ENCODE results near the gene SLC39A5. TPM values are rescaled to one million over a fixed set of nuclear protein-coding genes. Genes with fewer than 3 reads are reported as not detected.
A peak's percentile ranks its signal among the peaks of the same experiment; 100 is the strongest.

SLC39A5 gene
- total and polyA plus RNA-seq, 2 of the 13 experiments (the other 11 are each of a cell fraction or from before 2014, with no cell fraction given), result 59.7 to 101 TPM

DNA sequence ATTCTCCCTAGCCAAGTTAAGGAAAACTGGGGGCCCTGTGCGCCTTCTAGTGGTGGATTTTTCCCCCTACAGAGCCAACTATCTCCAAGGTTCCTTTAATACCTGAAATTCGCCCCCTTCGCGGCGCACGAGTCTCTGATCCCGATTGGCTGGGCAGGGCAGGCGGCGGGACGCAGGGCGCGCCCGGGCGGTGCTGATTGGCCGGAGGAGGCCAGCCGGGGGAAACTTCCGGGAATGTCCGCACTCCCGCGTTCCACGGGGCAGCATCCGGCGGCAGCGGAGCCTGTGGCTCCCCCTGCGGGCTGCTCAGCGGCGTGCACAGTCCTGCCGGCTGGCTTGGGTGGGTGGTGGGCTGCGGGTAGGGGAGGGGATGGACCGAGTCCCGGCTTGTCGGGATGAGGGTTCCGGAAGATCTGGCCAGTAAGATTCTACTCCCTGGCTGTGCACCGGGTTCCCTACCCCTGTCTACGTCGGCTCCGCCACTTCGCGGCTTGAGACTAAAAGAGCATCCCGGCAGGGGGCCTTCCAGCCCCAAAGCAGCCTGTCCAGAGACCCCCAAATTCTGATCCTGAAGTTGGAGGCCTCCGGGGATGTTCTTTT, 5.6 kb upstream of the SLC39A5 start, which contains the start of gene NABP2 (continued):
- TF ChIP-seq, protein P1, sequence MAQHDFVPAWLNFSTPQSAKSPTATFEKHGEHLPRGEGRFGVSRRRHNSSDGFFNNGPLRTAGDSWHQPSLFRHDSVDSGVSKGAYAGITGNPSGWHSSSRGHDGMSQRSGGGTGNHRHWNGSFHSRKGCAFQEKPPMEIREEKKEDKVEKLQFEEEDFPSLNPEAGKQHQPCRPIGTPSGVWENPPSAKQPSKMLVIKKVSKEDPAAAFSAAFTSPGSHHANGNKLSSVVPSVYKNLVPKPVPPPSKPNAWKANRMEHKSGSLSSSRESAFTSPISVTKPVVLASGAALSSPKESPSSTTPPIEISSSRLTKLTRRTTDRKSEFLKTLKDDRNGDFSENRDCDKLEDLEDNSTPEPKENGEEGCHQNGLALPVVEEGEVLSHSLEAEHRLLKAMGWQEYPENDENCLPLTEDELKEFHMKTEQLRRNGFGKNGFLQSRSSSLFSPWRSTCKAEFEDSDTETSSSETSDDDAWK (CRISPR knock-in tag; IDR thresholded peaks at IDR 0.05), result no peak
- TF ChIP-seq MEIS1 (CRISPR knock-in tag; IDR thresholded peaks at IDR 0.05; ENCODE audit: borderline replicate concordance) (no peak), HNRNPL (IDR thresholded peaks at IDR 0.05; ENCODE audit: low read depth, low read length) (no peak), FOXA1 (IDR thresholded peaks at IDR 0.05) (no peak), FOXA1 (CRISPR knock-in tag; IDR thresholded peaks at IDR 0.05) (no peak), ZNF674 (CRISPR knock-in tag; IDR thresholded peaks at IDR 0.05; ENCODE audit: low read depth) (no peak), ZFX (CRISPR knock-in tag; IDR thresholded peaks at IDR 0.05; ENCODE audit: low read depth) (peak; percentile 53; the same call in 1 of the 2 replicates), MAFF (IDR thresholded peaks at IDR 0.05; ENCODE audit: low read depth, low read length) (no peak), ZNF772 (CRISPR knock-in tag; IDR thresholded peaks at IDR 0.05) (peak; percentile 70), ARNT (IDR thresholded peaks at IDR 0.05) (no peak), ZNF7 (CRISPR knock-in tag; IDR thresholded peaks at IDR 0.05) (no peak), KLF11 (CRISPR knock-in tag; IDR thresholded peaks at IDR 0.05) (peak; percentile 20; the same call in 1 of the 2 replicates), SP1 (IDR thresholded peaks at IDR 0.05) (no peak), SP1 (CRISPR knock-in tag; IDR thresholded peaks at IDR 0.05) (peak; percentile 55; the same call in 1 of the 2 replicates), ZNF335 (CRISPR knock-in tag; IDR thresholded peaks at IDR 0.05) (no peak), CBFB (CRISPR knock-in tag; IDR thresholded peaks at IDR 0.05) (peak; percentile 50; the same call in 1 of the 2 replicates), ZNF205 (CRISPR knock-in tag; IDR thresholded peaks at IDR 0.05) (peak; percentile 91), ZNF256 (CRISPR knock-in tag; conservative IDR thresholded peaks at IDR 0.05) (0 out of 2 replicates have a peak, but pooled peaks have one; percentile 42), KMT2B (CRISPR knock-in tag; IDR thresholded peaks at IDR 0.05) (peak; percentile 78), ZBTB7A (CRISPR knock-in tag; IDR thresholded peaks at IDR 0.05) (no peak)
- TF ChIP-seq, protein P2, sequence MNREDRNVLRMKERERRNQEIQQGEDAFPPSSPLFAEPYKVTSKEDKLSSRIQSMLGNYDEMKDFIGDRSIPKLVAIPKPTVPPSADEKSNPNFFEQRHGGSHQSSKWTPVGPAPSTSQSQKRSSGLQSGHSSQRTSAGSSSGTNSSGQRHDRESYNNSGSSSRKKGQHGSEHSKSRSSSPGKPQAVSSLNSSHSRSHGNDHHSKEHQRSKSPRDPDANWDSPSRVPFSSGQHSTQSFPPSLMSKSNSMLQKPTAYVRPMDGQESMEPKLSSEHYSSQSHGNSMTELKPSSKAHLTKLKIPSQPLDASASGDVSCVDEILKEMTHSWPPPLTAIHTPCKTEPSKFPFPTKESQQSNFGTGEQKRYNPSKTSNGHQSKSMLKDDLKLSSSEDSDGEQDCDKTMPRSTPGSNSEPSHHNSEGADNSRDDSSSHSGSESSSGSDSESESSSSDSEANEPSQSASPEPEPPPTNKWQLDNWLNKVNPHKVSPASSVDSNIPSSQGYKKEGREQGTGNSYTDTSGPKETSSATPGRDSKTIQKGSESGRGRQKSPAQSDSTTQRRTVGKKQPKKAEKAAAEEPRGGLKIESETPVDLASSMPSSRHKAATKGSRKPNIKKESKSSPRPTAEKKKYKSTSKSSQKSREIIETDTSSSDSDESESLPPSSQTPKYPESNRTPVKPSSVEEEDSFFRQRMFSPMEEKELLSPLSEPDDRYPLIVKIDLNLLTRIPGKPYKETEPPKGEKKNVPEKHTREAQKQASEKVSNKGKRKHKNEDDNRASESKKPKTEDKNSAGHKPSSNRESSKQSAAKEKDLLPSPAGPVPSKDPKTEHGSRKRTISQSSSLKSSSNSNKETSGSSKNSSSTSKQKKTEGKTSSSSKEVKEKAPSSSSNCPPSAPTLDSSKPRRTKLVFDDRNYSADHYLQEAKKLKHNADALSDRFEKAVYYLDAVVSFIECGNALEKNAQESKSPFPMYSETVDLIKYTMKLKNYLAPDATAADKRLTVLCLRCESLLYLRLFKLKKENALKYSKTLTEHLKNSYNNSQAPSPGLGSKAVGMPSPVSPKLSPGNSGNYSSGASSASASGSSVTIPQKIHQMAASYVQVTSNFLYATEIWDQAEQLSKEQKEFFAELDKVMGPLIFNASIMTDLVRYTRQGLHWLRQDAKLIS (CRISPR knock-in tag; IDR thresholded peaks at IDR 0.05), result no peak
- TF ChIP-seq, protein P3, sequence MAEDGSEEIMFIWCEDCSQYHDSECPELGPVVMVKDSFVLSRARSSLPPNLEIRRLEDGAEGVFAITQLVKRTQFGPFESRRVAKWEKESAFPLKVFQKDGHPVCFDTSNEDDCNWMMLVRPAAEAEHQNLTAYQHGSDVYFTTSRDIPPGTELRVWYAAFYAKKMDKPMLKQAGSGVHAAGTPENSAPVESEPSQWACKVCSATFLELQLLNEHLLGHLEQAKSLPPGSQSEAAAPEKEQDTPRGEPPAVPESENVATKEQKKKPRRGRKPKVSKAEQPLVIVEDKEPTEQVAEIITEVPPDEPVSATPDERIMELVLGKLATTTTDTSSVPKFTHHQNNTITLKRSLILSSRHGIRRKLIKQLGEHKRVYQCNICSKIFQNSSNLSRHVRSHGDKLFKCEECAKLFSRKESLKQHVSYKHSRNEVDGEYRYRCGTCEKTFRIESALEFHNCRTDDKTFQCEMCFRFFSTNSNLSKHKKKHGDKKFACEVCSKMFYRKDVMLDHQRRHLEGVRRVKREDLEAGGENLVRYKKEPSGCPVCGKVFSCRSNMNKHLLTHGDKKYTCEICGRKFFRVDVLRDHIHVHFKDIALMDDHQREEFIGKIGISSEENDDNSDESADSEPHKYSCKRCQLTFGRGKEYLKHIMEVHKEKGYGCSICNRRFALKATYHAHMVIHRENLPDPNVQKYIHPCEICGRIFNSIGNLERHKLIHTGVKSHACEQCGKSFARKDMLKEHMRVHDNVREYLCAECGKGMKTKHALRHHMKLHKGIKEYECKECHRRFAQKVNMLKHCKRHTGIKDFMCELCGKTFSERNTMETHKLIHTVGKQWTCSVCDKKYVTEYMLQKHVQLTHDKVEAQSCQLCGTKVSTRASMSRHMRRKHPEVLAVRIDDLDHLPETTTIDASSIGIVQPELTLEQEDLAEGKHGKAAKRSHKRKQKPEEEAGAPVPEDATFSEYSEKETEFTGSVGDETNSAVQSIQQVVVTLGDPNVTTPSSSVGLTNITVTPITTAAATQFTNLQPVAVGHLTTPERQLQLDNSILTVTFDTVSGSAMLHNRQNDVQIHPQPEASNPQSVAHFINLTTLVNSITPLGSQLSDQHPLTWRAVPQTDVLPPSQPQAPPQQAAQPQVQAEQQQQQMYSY (CRISPR knock-in tag; IDR thresholded peaks at IDR 0.05), result no peak

All from HepG2 (cell line).